Fibroblast of lung (primary cell): ENCODE data around the gene ARHGAP12. TPM values are rescaled to one million over a fixed set of nuclear protein-coding genes. Genes with fewer than 3 reads are reported as not detected.

ENCODE experiments used
- DNase-seq, 2 donors: peaks; one replicate each; pipeline versions ENCODE4 v3.0.0 to v3.0.0-alpha.2; 2010; ENCODE audit warnings: low read depth in 2 of 2
- H2AFZ ChIP-seq: 2 replicates; pipeline ENCODE4 v1.5.1; 2012; ENCODE audit warnings: low read length, control low read depth, inconsistent platforms
- H3K27ac ChIP-seq: 2 replicates; pipeline ENCODE4 v1.5.1; 2011; ENCODE audit warnings: low read length, control low read depth; ENCODE audit not compliant: insufficient read depth
- H3K27me3 ChIP-seq: 2 replicates; pipeline ENCODE4 v1.5.1; 2011; ENCODE audit warnings: mild to moderate bottlenecking, low read length; ENCODE audit not compliant: control insufficient read depth, insufficient read depth
- H3K36me3 ChIP-seq: 2 replicates; pipeline ENCODE4 v1.5.1; 2011; ENCODE audit warnings: low read length; ENCODE audit not compliant: control insufficient read depth, insufficient read depth
- H3K4me1 ChIP-seq: 2 replicates; pipeline ENCODE4 v1.5.1; 2011; ENCODE audit warnings: low read length; ENCODE audit not compliant: control insufficient read depth, insufficient read depth; ENCODE audit errors: extremely low read depth
- H3K4me2 ChIP-seq: 2 replicates; pipeline ENCODE4 v1.5.1; 2011; ENCODE audit warnings: low read length, control low read depth; ENCODE audit not compliant: insufficient read depth; ENCODE audit errors: extremely low read depth
- H3K4me3 ChIP-seq, 4 experiments: fragments of 200-600 bp in 1 of 4; sonication (generic) in 1 of 4; replicated peaks in 1 of 4; 2 replicates each; pipeline ENCODE4 v1.5.1; 2011 to 2016; ENCODE audit warnings: low read length in 4 of 4, low read depth in 3 of 4, mild to moderate bottlenecking in 3 of 4, control low read depth in 2 of 4, inconsistent platforms in 1 of 4, mixed read lengths in 1 of 4; ENCODE audit not compliant: insufficient read depth in 1 of 4; ENCODE audit errors: control extremely low read depth in 1 of 4
- H3K79me2 ChIP-seq: 2 replicates; pipeline ENCODE4 v1.5.1; 2012; ENCODE audit warnings: mild to moderate bottlenecking, low read length, inconsistent platforms; ENCODE audit not compliant: control insufficient read depth, insufficient read depth
- H3K9ac ChIP-seq: 2 replicates; pipeline ENCODE4 v1.5.1; 2011; ENCODE audit warnings: mild to moderate bottlenecking, low read length, control low read depth; ENCODE audit not compliant: insufficient read depth
- H3K9me3 ChIP-seq: 2 replicates; pipeline ENCODE4 v1.5.1; 2012; ENCODE audit warnings: low read depth, low read length; ENCODE audit not compliant: control insufficient read depth, insufficient read depth
- H4K20me1 ChIP-seq: 2 replicates; pipeline ENCODE4 v1.5.1; 2011; ENCODE audit warnings: low read length; ENCODE audit not compliant: control insufficient read depth, insufficient read depth; ENCODE audit errors: extremely low read depth
- CTCF ChIP-seq, 2 donors: IDR thresholded peaks in 1 of 2; conservative IDR thresholded peaks in 1 of 2; 1 replicate in 1 of 2; 2 replicates in 1 of 2; pipeline ENCODE4 v1.5.1; 2011 to 2012; ENCODE audit warnings: low read length in 2 of 2, control low read depth in 1 of 2, inconsistent platforms in 1 of 2, low read depth in 1 of 2, mild to moderate bottlenecking in 1 of 2
- EZH2 ChIP-seq: IDR thresholded peaks from 2 replicates; pipeline ENCODE4 v1.5.1; 2012; ENCODE audit warnings: low read length, control low read depth, mild to moderate bottlenecking; ENCODE audit errors: missing control alignments
- polyA plus RNA-seq, 2 donors: library from polyadenylated mRNA; depleted of rRNA in 1 of 2; stranded (reverse) in 1 of 2; unstranded in 1 of 2; fragments of >200 nt; gene quantifications; 2 replicates each; pipeline ENCODE4 v1.2.1, GENCODE V29; 2011 to 2012; ENCODE audit warnings: missing spikeins in 1 of 2
- total RNA-seq: library from RNA; depleted of rRNA; stranded (reverse); fragments of >200 nt; gene quantifications from 2 replicates; pipeline ENCODE4 v1.2.1, GENCODE V29; 2014

ARHGAP12 gene
- total and polyA plus RNA-seq, 2 donors (not counting 1 experiment from before 2014, with no cell fraction given): 24.0 to 63.1 TPM

GRCh38 chr10:31792745-31793144 lies 135.9 kb downstream of the ARHGAP12 start:
- TF ChIP-seq EZH2 (no peak), CTCF (conservative IDR thresholded peaks at IDR 0.05 in 1 of 2, IDR thresholded peaks at IDR 0.05 in 1 of 2; ENCODE audit: low read depth in 1 of 2, low read length in 2 of 2) (no peak)
- Histone ChIP-seq H4K20me1 (no peaks in the 10 kb centered on the region), H3K4me1 (no peaks in the 10 kb centered on the region), H3K79me2 (no peaks in the 10 kb centered on the region), H3K9ac (no peak overlapping the region), H3K36me3 (no peaks in the 10 kb centered on the region), H3K27me3 (no peaks in the 10 kb centered on the region), H3K9me3 (no peaks in the 10 kb centered on the region), H3K4me3 (no peak overlapping the region), H2AFZ (no peak overlapping the region), H3K27ac (no peak overlapping the region), H3K4me2 (no peak overlapping the region)
- no peak for DNase-seq

GRCh38 chr10:31789555-31789954 lies 139.1 kb downstream of the ARHGAP12 start:
- Histone ChIP-seq H3K27ac (no peak overlapping the region), H3K4me1 (no peaks in the 10 kb centered on the region), H2AFZ (no peak overlapping the region), H3K9me3 (no peaks in the 10 kb centered on the region), H3K4me2 (no peak overlapping the region), H3K4me3 (no peak overlapping the region), H3K79me2 (no peaks in the 10 kb centered on the region), H3K9ac (no peak overlapping the region), H3K27me3 (no peaks in the 10 kb centered on the region), H3K36me3 (no peaks in the 10 kb centered on the region), H4K20me1 (no peaks in the 10 kb centered on the region)
- no peak for DNase-seq
- TF ChIP-seq CTCF (conservative IDR thresholded peaks at IDR 0.05 in 1 of 2, IDR thresholded peaks at IDR 0.05 in 1 of 2; ENCODE audit: low read depth in 1 of 2, low read length in 2 of 2) (no peak), EZH2 (no peak)

- Histone ChIP-seq H3K4me3 (no peak overlapping the region), H3K27me3 (no peaks in the 10 kb centered on the region), H3K4me2 (no peak overlapping the region), H3K4me1 (no peaks in the 10 kb centered on the region), H3K27ac (no peak overlapping the region), H3K9ac (no peak overlapping the region), H3K9me3 (no peaks in the 10 kb centered on the region), H3K36me3 (no peaks in the 10 kb centered on the region), H3K79me2 (no peaks in the 10 kb centered on the region), H2AFZ (no peak overlapping the region), H4K20me1 (no peaks in the 10 kb centered on the region)
- TF ChIP-seq EZH2: no peak
- no peak for TF ChIP-seq CTCF (conservative IDR thresholded peaks at IDR 0.05 in 1 of 2, IDR thresholded peaks at IDR 0.05 in 1 of 2; ENCODE audit: low read depth in 1 of 2, low read length in 2 of 2)
- DNase-seq: no peak
Observed at GRCh38 chr10:31782701-31783100, 145.9 kb downstream of the ARHGAP12 start.
